Hepatocyte (in vitro differentiated cells): ENCODE measurements around the gene MRPL53. TPM values are rescaled to one million over a fixed set of nuclear protein-coding genes. Genes with fewer than 3 reads are reported as not detected.
A peak's percentile ranks its signal among the peaks of the same experiment; 100 is the strongest.

Source experiments
- DNase-seq: peaks from one replicate; pipeline ENCODE4 v3.0.0-alpha.2; 2016; ENCODE audit warnings: low spot score
- H2AFZ ChIP-seq: fragments of 200-600 bp; sonication (generic); 2 replicates; pipeline ENCODE4 v1.6.0; 2016; ENCODE audit warnings: antibody characterized with exemption, mild to moderate bottlenecking
- H3K27ac ChIP-seq: fragments of 200-600 bp; sonication (generic); 2 replicates; pipeline ENCODE4 v1.5.1; 2016; ENCODE audit warnings: mild to moderate bottlenecking
- H3K27me3 ChIP-seq: fragments of 200-600 bp; sonication (generic); 2 replicates; pipeline ENCODE4 v1.6.1; 2016
- H3K36me3 ChIP-seq: fragments of 200-600 bp; sonication (generic); replicated peaks from 2 replicates; pipeline ENCODE4 v1.5.1; 2016; ENCODE audit warnings: low read depth; ENCODE audit not compliant: insufficient read depth
- H3K4me1 ChIP-seq: fragments of 200-600 bp; sonication (generic); 2 replicates; pipeline ENCODE4 v1.5.1; 2016; ENCODE audit warnings: mild to moderate bottlenecking, moderate library complexity; ENCODE audit not compliant: insufficient read depth
- H3K4me2 ChIP-seq: fragments of 200-600 bp; sonication (generic); 2 replicates; pipeline ENCODE4 v1.6.0; 2016
- H3K4me3 ChIP-seq: fragments of 200-600 bp; sonication (generic); 2 replicates; pipeline ENCODE4 v1.5.1; 2016; ENCODE audit warnings: mild to moderate bottlenecking
- H3K79me2 ChIP-seq: fragments of 200-600 bp; sonication (generic); 2 replicates; pipeline ENCODE4 v1.6.0; 2017; ENCODE audit warnings: mild to moderate bottlenecking
- H3K9me2 ChIP-seq: fragments of 200-600 bp; sonication (generic); replicated peaks from 2 replicates; pipeline ENCODE4 v1.6.0; 2017; ENCODE audit warnings: mild to moderate bottlenecking; ENCODE audit not compliant: insufficient read depth
- H3K9me3 ChIP-seq: fragments of 200-600 bp; sonication (generic); 2 replicates; pipeline ENCODE4 v1.5.1; 2016; ENCODE audit warnings: low read depth, mild to moderate bottlenecking
- H4K20me1 ChIP-seq: fragments of 200-600 bp; sonication (generic); 2 replicates; pipeline ENCODE4 v1.6.0; 2016; ENCODE audit warnings: mild to moderate bottlenecking; ENCODE audit not compliant: insufficient read depth, poor library complexity, severe bottlenecking
- CTCF ChIP-seq: fragments of 200-600 bp; sonication (generic); IDR thresholded peaks from 2 replicates; pipeline ENCODE4 v1.5.1; 2016; ENCODE audit warnings: antibody characterized with exemption, mild to moderate bottlenecking; ENCODE audit not compliant: poor library complexity
- EZH2 ChIP-seq: fragments of 200-600 bp; sonication (generic); IDR thresholded peaks from 2 replicates; pipeline ENCODE4 v1.6.1; 2016; ENCODE audit warnings: antibody characterized with exemption, mild to moderate bottlenecking, borderline replicate concordance
- EZH2phosphoT487 ChIP-seq: fragments of 200-600 bp; sonication (generic); IDR thresholded peaks from one replicate; pipeline ENCODE4 v1.6.1; 2018; ENCODE audit warnings: antibody characterized with exemption, mild to moderate bottlenecking, low read depth, moderate library complexity; ENCODE audit not compliant: unreplicated experiment, severe bottlenecking
- WGBS: methylation state at CpG from one replicate; pipeline ENCODE4 v1.1.6; 2016; ENCODE audit warnings: low lambda C conversion rate; ENCODE audit errors: missing lambda C conversion rate; 5-methylcytosine and 5-hydroxymethylcytosine counted together
- polyA plus RNA-seq: library from polyadenylated mRNA; unstranded; fragments of >200 nt; fragmentation: Nextera tagmentation; extraction: Ambion mirVana; gene quantifications from 2 replicates; pipeline ENCODE4 v1.2.1, GENCODE V29; 2016
- total RNA-seq: library from RNA; depleted of rRNA; stranded (reverse); fragments of >200 nt; gene quantifications from 2 replicates; pipeline ENCODE4 v1.2.3, GENCODE V29; 2014

MRPL53 gene
- total and polyA plus RNA-seq, 2 experiments from 2014 or later = 23.4 to 95.9 TPM

DNA sequence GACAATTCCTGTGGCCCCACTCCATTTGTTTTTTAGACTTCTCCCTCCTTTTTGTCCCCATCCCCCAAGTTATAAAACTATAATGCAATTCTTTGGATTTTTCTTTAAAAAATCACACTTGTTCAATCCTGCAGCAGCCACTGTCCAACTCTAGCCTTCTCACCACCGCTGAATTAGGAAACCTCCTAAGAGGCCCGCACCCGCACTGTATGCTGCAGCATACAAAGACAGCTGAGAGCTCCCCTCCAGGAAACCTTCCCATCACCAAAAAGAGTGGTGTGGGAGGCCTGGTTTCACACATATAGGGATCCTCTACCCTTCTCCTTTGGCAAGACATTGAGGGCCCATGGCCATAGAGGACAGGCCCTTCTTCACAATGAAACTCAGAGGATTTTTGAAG lies 32.1 kb upstream of the MRPL53 start:
- Histone ChIP-seq H3K9me3 (no peaks in the 10 kb centered on the region), H3K4me1 (peaks cover 49% of the 10 kb centered on the region), H3K9me2 (no peaks in the 10 kb centered on the region), H2AFZ (no peak overlapping the region), H3K27me3 (peaks cover 20% of the 10 kb centered on the region), H4K20me1 (no peaks in the 10 kb centered on the region), H3K27ac (peak overlapping the region; percentile 27), H3K36me3 (no peaks in the 10 kb centered on the region), H3K4me2 (peak overlapping the region; percentile 92), H3K4me3 (no peak overlapping the region), H3K79me2 (peaks cover 40% of the 10 kb centered on the region)
- 94% methylated on average over 3 of the region's 3 CpGs for WGBS
- no peak for TF ChIP-seq EZH2
- TF ChIP-seq CTCF = no peak
- TF ChIP-seq EZH2phosphoT487 = no peak
- DNase-seq = no peak

DNA sequence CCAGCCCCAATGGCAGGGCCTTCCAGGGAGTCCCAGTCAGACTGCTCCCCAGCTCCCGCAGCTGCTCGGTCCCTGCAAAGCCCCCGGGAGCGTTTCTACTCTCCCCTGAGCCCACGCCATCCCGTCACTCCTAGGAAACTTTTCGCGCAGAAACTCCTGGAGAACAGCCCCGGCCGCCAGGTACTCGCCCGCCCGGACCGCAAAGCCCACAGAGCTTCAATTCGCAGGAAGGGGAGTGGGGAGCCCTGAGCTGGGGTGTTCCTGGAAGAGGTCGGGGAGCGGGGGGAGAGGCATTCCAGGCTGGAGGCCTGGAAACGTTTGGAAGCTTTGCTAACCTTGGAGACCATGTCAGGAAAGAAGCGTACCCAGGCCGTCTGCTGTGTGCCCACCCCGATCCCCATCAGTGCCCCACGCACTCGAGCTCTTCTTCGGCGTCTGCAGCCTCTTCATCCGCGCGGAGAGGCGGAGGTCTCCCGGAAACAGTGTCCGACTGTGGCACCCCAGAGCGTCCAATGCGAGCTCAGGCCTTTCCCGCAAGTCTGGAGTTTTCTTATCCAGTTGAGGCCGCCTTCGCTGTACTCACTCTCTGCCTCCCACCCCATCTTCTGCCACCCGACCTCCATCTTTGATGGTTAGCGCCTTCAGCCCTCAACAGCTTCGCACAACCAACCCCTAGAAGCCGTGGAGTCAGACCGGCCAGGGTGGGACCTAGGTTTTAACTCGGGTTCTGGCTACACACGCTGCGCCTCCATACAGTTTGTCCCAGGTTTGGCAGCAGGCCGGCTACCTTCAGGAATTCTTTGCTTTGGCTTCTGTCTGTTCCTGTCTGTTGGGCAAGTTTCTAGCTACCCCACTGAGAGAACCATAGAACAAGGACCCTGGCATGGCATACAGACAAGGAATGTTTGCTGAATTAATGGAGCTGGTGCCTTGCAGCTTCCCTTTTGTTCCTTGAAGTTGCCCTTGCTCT lies 31.3 kb upstream of the MRPL53 start:
- Histone ChIP-seq H3K4me1 (peaks cover 55% of the 10 kb centered on the region), H3K9me3 (no peaks in the 10 kb centered on the region), H2AFZ (peak overlapping the region; percentile 53), H3K4me2 (peak overlapping the region; percentile 92), H3K9me2 (no peaks in the 10 kb centered on the region), H3K27me3 (peaks cover 26% of the 10 kb centered on the region), H3K4me3 (peak overlapping the region; percentile 30), H3K36me3 (no peaks in the 10 kb centered on the region), H4K20me1 (no peaks in the 10 kb centered on the region), H3K79me2 (peaks cover 40% of the 10 kb centered on the region), H3K27ac (peak overlapping the region; percentile 99)
- WGBS = 57% methylated on average over 44 of the region's 45 CpGs
- DNase-seq = no peak
- TF ChIP-seq CTCF = no peak
- TF ChIP-seq EZH2phosphoT487 = no peak
- no peak for TF ChIP-seq EZH2

- H3K9me2 ChIP-seq = no peaks in the 10 kb centered on the region
- no peaks in the 10 kb centered on the region for H3K9me3 ChIP-seq
- peaks cover 35% of the 10 kb centered on the region for H3K27me3 ChIP-seq
- peaks cover 40% of the 10 kb centered on the region for H3K79me2 ChIP-seq
- peak; percentile 92 for DNase-seq
- WGBS = 4% methylated on average over 65 of the region's 67 CpGs
- H3K27ac ChIP-seq = peak overlapping the region; percentile 99
- TF ChIP-seq EZH2phosphoT487 (no peak), CTCF (peak; percentile 44), EZH2 (peak; percentile 61)
- H3K4me1 ChIP-seq = peaks cover 57% of the 10 kb centered on the region
- H3K4me2 ChIP-seq = peak overlapping the region; percentile 92
- no peaks in the 10 kb centered on the region for H3K36me3 ChIP-seq
- peak overlapping the region; percentile 40 for H3K4me3 ChIP-seq
- H2AFZ ChIP-seq = peak overlapping the region; percentile 80
- no peaks in the 10 kb centered on the region for H4K20me1 ChIP-seq
Measured at GRCh38 chr2:74502720-74503505, 30.4 kb upstream of the MRPL53 start.
